NCI-H774 (cell line): Measurements from ENCODE around the gene PKP1.

Experiments
- DNase-seq: peaks from one replicate; lab custom pipeline; 2025; lab: John Stamatoyannopoulos, UW

The PKP1 gene

GRCh38 chr1:201310251-201310985 is 27.1 kb downstream of the PKP1 start:
- no peak for DNase-seq

- peak; percentile 5 for DNase-seq
Measured at GRCh38 chr1:201310986-201311355, 27.7 kb downstream of the PKP1 start.

GRCh38 chr1:201311356-201312011 is 28.2 kb downstream of the PKP1 start:
- DNase-seq: no peak

GRCh38 chr1:201312298-201312697 is 29.0 kb downstream of the PKP1 start:
- no peak for DNase-seq

GRCh38 chr1:201313086-201313485 is 29.8 kb downstream of the PKP1 start:
- no peak for DNase-seq

- no peak for DNase-seq
Measured at GRCh38 chr1:201316556-201316955, 33.2 kb downstream of the PKP1 start.

GRCh38 chr1:201317551-201317950 is 34.2 kb downstream of the PKP1 start:
- no peak for DNase-seq

- no peak for DNase-seq
Measured at GRCh38 chr1:201318504-201319340, 35.4 kb downstream of the PKP1 start.

- DNase-seq: no peak
Measured at GRCh38 chr1:201319631-201320030, 36.3 kb downstream of the PKP1 start.

- no peak for DNase-seq
Measured at GRCh38 chr1:201320168-201320788, 37.0 kb downstream of the PKP1 start.

GRCh38 chr1:201321826-201322390 is 38.6 kb downstream of the PKP1 start:
- no peak for DNase-seq

- DNase-seq: no peak
Measured at GRCh38 chr1:201322653-201323510, 39.6 kb downstream of the PKP1 start.

- no peak for DNase-seq
Measured at GRCh38 chr1:201324306-201324705, 41.0 kb downstream of the PKP1 start.

- no peak for DNase-seq
Measured at GRCh38 chr1:201324821-201325677, 41.7 kb downstream of the PKP1 start.

- DNase-seq: no peak
Measured at GRCh38 chr1:201325678-201326060, 42.4 kb downstream of the PKP1 start.

GRCh38 chr1:201326710-201327109 is 43.4 kb downstream of the PKP1 start:
- no peak for DNase-seq

- no peak for DNase-seq
Measured at GRCh38 chr1:201327687-201328240, 44.5 kb downstream of the PKP1 start.

- no peak for DNase-seq
Measured at GRCh38 chr1:201328576-201328975, 45.3 kb downstream of the PKP1 start.

GRCh38 chr1:201329286-201329685 is 46.0 kb downstream of the PKP1 start:
- no peak for DNase-seq

- no peak for DNase-seq
Measured at GRCh38 chr1:201329801-201330200, 46.5 kb downstream of the PKP1 start.
